Ovary (tissue), 3 donors: ENCODE data around the gene OR8G1.

ENCODE experiments used
- CTCF ChIP-seq, 3 donors: fragments of 450-650 bp in 2 of 3; fragments of 200-600 bp in 1 of 3; IDR thresholded peaks; one replicate each; pipeline versions ENCODE4 v1.5.1 to v1.8.0; 2016 to 2022; ENCODE audit warnings: antibody characterized with exemption in 3 of 3, mild to moderate bottlenecking in 1 of 3
- EP300 ChIP-seq: sonication (generic); formaldehyde crosslinking; IDR thresholded peaks from one replicate; pipeline ENCODE4 v1.6.1; 2017; ENCODE audit warnings: antibody characterized with exemption
- POLR2A ChIP-seq: fragments of 450-650 bp; IDR thresholded peaks from one replicate; pipeline ENCODE4 v1.6.1; 2017; ENCODE audit warnings: antibody characterized with exemption, mild to moderate bottlenecking, moderate library complexity
- donor health status: DM: no; HTN: no; CAD: no.

DNA sequence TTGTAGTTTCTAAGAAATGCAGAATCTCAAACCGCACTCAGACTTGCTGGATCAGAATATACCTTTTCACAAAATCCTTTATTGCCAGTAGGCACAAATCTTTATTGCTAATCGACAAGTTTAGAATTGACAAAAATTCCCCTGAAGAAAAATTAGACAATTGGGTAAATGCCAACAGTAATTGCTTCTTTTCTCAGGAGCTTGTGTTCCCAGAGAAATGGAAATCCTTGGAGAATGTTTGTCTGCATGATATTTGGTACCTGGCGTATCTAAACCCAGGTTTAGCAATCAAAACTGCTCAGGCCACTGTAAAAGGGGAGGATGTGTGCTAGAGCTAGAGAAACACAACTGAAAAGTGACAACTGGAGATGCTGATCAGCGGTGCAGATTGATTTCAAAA, 15.2 kb downstream of the OR8G1 start, which contains the start of gene OR8G5:
- TF ChIP-seq POLR2A (no peak), CTCF (IDR thresholded peaks at IDR 0.05) (no peak), EP300 (no peak)
